ENCODE data around the gene KLF6.

KLF6 gene

GRCh38 chr10:3784510-3785250 lies at the start of gene KLF6:
KLF6 (minus strand) TSS chr10:3785209; CDS start chr10:3785014, 195 bp downstream.
- peak; percentile 24 for DNase-seq (ENCODE audit: low read depth)

DNA sequence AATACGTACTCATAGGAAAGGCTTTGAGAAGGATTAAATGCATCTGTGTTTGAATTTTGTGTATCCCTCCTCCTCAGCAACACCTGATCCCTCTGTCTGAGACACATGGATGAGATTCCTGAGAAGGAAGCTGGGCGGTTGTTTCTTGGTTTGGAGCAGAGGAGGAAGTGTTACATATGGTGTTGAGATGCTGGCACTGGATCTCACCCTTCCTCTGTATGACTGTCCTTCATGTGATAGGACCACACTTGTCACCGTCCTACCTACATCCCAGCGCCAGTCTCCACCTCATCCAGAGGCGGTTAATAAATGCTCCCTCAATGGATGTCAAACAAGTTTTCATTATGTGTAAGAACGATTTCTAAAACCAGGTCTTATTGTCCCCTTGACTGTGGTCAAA lies 49.4 kb upstream of the KLF6 start:
- DNase-seq (ENCODE audit: low read depth) = no peak

DNA sequence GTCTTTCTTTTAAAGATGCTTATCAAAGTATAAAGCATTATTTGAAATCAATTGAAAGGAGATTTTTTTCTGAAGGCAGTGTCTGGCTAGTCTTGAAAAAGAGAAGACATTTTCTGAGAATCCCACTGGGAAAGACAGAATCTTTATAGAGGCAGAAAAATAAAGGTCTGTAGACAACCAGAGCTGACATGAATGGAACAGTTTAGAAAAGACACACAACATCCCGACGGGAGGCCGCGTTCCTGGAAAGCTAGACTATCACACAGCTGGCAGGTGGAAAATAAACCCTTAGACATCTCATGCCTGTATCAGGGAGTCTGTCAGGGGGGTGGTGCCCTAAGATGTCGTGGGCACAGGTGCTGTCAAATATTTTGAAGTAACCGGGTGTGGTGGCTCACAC lies 48.0 kb upstream of the KLF6 start:
- no peak for DNase-seq (ENCODE audit: low read depth)

DNA sequence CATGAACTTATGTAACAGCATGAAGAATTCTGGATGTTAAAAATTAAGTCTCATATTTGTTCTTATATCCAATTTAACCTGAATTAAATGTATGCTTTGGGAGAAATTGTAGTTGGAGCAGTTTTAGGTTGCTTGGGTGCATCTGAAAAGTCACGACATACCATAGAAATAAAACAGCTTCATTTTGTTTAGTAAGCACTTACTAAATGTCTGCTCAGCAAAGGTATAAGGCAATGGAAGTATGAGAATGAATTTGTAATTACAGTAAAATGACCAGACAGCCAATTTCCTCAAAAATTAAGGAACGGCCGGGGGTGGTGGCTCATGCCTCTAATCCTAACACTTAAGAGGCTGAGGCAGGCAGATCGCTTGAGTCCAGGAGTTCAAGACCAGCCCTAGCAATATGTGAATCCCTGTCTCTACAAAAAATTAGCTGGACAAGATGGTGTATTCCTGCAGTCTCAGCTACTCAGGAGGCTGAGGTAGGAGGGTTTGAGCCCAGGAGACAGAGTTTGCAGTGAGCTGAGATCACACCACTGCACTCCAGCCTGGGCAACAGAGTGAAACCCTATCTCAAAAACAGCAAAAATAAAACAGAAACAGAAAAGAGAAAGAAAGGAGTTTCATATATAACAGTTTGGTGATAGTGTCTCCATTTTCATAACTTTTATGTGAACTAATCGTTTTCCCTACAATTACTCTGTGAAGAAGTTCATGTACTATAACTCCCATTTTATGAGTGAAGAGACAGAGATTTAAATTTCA lies 47.2 kb upstream of the KLF6 start:
- DNase-seq (ENCODE audit: low read depth) = no peak

- no peak for DNase-seq (ENCODE audit: low read depth)
These were observed 46.6 kb upstream of the KLF6 start for GRCh38 chr10:3831608-3832007.

DNA sequence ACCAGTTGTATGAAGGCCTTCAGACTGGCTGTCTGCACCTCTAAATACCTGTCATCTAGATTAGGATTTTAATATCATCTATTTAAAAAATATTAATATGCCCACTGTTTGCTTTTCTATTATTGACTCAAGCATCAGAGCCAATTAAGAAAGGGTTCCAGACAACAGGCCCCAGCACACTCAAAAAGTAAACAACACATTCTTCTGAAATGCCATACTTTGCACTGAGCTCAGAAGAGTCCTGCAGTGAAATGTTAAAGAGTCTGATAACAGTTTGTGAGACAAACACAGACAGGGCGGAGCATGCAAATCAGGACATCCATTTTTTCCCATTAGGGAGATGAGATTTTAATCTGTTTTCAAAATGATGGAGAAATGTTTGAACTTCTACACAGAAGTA lies 45.9 kb upstream of the KLF6 start:
- DNase-seq (ENCODE audit: low read depth) = peak; percentile 49

DNA sequence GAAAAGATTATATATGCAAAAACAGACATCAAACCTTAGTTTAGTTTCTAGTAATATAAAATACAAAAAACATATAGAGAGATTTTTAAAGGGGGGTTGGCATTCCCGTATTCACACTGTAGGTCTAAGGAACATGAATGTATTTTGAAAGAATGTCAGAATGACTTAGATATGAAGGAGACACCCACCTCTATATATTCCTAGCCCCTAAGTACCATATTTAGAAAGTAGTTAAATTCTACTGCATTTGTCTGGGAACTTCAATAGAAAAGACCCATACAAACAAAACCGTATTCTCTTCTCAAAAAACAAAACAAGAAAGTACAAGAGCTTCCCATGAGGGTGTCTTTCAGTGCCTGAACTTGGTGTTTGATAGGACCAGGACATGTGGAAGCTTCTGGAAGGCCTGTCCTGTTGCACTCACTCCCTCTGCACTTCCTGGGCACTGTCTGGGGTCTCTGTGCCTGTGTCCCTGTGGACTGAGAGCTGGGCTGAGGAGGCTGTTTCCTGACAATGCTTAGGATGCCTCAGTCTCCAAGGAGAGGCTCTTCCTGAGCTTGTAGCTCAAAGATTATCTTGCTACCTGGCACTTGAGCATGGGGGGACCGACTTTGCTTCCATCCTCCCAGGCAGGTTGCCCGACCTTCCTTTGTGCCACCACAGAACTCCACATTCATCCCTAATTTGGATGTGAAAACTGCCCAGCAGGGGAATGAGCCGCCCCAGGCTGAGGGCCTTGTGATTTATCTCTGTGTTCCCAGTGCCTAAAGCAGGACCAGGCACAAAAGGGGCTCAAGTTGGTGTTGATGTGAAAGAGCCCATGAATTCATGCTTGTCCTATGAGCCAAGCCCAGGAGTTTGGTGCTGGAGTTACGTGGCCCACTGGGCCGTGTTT lies 44.4 kb upstream of the KLF6 start:
- no peak for DNase-seq (ENCODE audit: low read depth)

- DNase-seq (ENCODE audit: low read depth) = peak; percentile 83
These were observed 43.6 kb upstream of the KLF6 start for GRCh38 chr10:3828404-3829155.

- DNase-seq (ENCODE audit: low read depth) = no peak
These were observed 42.9 kb upstream of the KLF6 start for GRCh38 chr10:3827768-3828403.

- no peak for DNase-seq (ENCODE audit: low read depth)
These were observed 42.3 kb upstream of the KLF6 start for GRCh38 chr10:3827266-3827665.

GRCh38 chr10:3825862-3826351 lies 40.9 kb upstream of the KLF6 start:
- DNase-seq (ENCODE audit: low read depth) = peak; percentile 88

GRCh38 chr10:3825244-3825643 lies 40.2 kb upstream of the KLF6 start:
- peak; percentile 98 for DNase-seq (ENCODE audit: low read depth)

DNA sequence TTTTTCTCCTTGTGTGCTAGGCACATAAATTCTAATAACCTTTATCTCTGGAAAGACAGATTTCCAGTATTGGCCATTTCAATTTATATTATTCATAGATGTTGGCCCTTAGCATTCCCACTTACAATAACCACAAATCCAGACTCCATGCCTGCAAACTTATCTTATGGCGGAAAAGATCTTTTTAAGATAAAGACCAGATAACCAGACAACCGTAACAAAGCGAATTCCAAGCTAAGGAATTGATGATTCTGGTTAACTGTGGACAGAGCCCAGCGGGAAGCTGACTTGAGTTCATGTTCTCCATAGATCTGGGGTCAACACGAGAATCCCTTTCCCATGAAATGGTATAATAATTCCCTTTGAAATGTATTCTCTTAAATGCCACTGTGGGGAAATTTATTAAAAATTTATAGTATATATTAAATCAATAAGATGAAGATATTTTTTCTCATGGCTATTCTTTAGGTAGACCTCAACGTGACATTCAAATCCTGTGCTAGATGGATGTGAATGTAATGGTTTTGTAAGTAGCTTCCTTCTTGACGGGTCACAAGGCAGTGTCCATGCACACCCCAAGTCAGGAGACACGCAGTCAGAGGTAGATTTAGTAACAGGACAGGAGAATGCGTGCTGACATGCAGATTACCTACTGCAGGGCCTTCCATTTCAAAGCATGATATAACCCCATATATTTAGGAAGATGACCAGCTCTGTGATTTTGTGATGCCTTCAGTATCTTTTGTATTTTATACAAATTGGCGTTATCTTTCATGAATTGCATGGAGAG lies 37.7 kb upstream of the KLF6 start:
- no peak for DNase-seq (ENCODE audit: low read depth)

DNA sequence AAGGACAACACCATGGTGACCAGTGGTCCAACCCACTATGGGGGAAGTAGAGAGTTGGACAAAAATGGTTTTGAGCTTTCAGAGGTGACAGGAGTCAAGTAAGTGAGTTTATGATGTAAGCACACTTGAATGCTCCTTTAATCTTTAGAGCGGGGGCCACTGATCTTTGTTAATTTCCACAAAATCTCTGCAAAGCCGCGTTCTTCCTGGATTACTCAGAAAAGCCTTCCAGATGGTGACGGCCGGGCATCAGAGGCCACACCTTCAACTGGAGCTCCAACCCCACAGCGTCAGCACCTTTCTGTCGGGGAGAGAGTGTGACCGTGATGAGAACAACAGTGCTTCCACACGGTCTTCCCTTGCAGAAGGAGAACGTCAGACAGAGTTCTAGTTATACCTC lies 35.2 kb upstream of the KLF6 start:
- DNase-seq (ENCODE audit: low read depth) = peak; percentile 78

DNA sequence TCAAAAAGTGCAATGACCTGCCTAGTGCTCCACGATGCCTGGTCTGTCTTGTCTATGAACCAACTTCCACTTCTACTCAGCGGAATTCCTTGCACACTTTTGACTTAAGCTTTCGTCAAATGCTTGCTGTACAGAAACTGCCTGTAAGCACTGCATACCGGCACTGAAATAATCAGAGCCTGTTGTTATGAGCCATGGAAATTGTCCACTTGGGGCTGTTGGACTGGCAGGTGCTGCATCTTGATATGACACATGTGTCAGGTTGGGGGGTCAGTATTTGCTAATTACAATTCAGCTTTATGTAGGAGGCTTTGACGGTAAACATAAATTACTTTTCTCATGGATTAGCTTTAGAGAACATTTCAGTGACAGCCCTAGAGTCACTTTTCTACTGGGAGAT lies 32.0 kb upstream of the KLF6 start:
- no peak for DNase-seq (ENCODE audit: low read depth)

- DNase-seq (ENCODE audit: low read depth) = no peak
These were observed 29.8 kb upstream of the KLF6 start for GRCh38 chr10:3814838-3815220.

GRCh38 chr10:3813986-3814837 lies 29.2 kb upstream of the KLF6 start:
- DNase-seq (ENCODE audit: low read depth) = peak; percentile 90

GRCh38 chr10:3813267-3813666 lies 28.3 kb upstream of the KLF6 start:
- peak; percentile 53 for DNase-seq (ENCODE audit: low read depth)

GRCh38 chr10:3812141-3812540 lies 27.1 kb upstream of the KLF6 start:
- no peak for DNase-seq (ENCODE audit: low read depth)

Measured in amniotic epithelial cell (primary cell).